ENCODE measurements around the gene HLA-DQA1.

GRCh38 chr6:32641122-32641521, 3.9 kb downstream of the HLA-DQA1 start:
- no peak for TF ChIP-seq ZNF274 (IDR thresholded peaks at IDR 0.05; ENCODE audit: low read depth, low read length)
- TF ChIP-seq SUZ12 (IDR thresholded peaks at IDR 0.05; ENCODE audit: extremely low read depth, insufficient read depth, insufficient read length) = no peak
